Activated CD8-positive, alpha-beta T cell treated with anti-CD3 and anti-CD28 coated beads for 36 hours (primary cell): ENCODE data around the gene CD69. TPM values are rescaled to one million over a fixed set of nuclear protein-coding genes. Genes with fewer than 3 reads are reported as not detected.

Source experiments
- ATAC-seq: fragments of 200-7000 bp; cut with Tn5 transposase; one replicate; pipeline ENCODE4 v1.10.0; 2021; ENCODE audit warnings: mild to moderate bottlenecking, moderate library complexity
- CTCF ChIA-PET: fragments of 350-600 bp; sonication (Branson Sonifier 250); formaldehyde crosslinking; loops from one replicate; lab custom pipeline; 2021; ENCODE audit warnings: antibody characterized with exemption; lab: Charles Lee
- POLR2A ChIA-PET: fragments of 350-600 bp; sonication (Branson Sonifier 250); formaldehyde crosslinking; loops from one replicate; lab custom pipeline; 2021; ENCODE audit warnings: antibody characterized with exemption; lab: Charles Lee
- DNase-seq: peaks from one replicate; pipeline ENCODE4 v3.0.0-alpha.2; 2020
- H3K27ac Mint-ChIP-seq: one replicate; pipeline ENCODE4 v1.8.0; 2021; ENCODE audit warnings: mild to moderate bottlenecking, mixed read lengths
- H3K27me3 Mint-ChIP-seq: one replicate; pipeline ENCODE4 v1.8.0; 2021; ENCODE audit warnings: mixed read lengths
- H3K36me3 Mint-ChIP-seq: one replicate; pipeline ENCODE4 v1.8.0; 2021; ENCODE audit warnings: low read depth, mixed read lengths
- H3K4me1 Mint-ChIP-seq: one replicate; pipeline ENCODE4 v1.8.0; 2021; ENCODE audit warnings: low read depth, mixed read lengths
- H3K4me3 Mint-ChIP-seq: one replicate; pipeline ENCODE4 v1.8.0; 2021; ENCODE audit warnings: mild to moderate bottlenecking, moderate library complexity, mixed read lengths
- H3K9me3 Mint-ChIP-seq: one replicate; pipeline ENCODE4 v1.8.0; 2021; ENCODE audit warnings: mixed read lengths
- intact Hi-C: fragments of 100-400 bp; cut with micrococcal nuclease; formaldehyde crosslinking; loops from one replicate; pipeline ENCODE4 v1.10.0; 2022
- total RNA-seq, 2 experiments: library from RNA; stranded (reverse); gene quantifications; one replicate each; pipeline ENCODE4 v1.2.3, GENCODE V29; 2021
- TF ChIP-seq, protein P1 (sequence below): fragments of 200-600 bp; IDR thresholded peaks from one replicate; pipeline ENCODE4 v1.8.0; 2022; ENCODE audit warnings: antibody characterized with exemption, mild to moderate bottlenecking

CD69 gene
- total RNA-seq, 2 experiments from 2014 or later: 166 to 174 TPM

DNA sequence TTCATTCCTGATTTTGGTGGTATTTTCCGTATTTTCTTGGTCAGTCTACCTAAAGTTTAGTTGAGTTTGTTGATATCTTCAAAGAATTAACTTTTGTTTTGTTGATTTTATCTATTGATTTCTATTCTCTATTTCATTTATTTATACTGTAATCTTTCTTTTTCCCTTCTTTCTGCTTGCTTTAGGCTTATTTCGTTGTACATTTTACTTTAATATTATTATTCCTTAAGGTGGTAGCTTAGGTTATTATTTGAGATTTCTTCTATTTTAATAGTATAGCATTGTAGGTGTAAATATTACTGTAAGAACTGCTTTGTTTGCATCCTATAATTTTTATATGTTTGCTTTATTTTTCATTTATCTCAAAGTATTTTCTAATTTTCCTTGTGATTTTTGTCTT lies 45.2 kb upstream of the CD69 start:
- Mint-ChIP-seq H3K27ac (no peak overlapping the region), H3K9me3 (no peaks in the 10 kb centered on the region), H3K4me3 (no peak overlapping the region), H3K4me1 (peaks cover 4% of the 10 kb centered on the region), H3K27me3 (peaks cover 5% of the 10 kb centered on the region), H3K36me3 (no peaks in the 10 kb centered on the region)
- TF ChIP-seq, protein P1, sequence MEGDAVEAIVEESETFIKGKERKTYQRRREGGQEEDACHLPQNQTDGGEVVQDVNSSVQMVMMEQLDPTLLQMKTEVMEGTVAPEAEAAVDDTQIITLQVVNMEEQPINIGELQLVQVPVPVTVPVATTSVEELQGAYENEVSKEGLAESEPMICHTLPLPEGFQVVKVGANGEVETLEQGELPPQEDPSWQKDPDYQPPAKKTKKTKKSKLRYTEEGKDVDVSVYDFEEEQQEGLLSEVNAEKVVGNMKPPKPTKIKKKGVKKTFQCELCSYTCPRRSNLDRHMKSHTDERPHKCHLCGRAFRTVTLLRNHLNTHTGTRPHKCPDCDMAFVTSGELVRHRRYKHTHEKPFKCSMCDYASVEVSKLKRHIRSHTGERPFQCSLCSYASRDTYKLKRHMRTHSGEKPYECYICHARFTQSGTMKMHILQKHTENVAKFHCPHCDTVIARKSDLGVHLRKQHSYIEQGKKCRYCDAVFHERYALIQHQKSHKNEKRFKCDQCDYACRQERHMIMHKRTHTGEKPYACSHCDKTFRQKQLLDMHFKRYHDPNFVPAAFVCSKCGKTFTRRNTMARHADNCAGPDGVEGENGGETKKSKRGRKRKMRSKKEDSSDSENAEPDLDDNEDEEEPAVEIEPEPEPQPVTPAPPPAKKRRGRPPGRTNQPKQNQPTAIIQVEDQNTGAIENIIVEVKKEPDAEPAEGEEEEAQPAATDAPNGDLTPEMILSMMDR: no peak
- no peak for ATAC-seq
- DNase-seq: no peak
- intact Hi-C loops: no loop called here
- POLR2A ChIA-PET: no interaction called here
- CTCF ChIA-PET: interaction anchor here (1.0 to 17.0 kb wide), 2 partner anchors 8 to 57 kb away, joined by 4 to 219 read pairs; no protein-coding TSS in a partner anchor

DNA sequence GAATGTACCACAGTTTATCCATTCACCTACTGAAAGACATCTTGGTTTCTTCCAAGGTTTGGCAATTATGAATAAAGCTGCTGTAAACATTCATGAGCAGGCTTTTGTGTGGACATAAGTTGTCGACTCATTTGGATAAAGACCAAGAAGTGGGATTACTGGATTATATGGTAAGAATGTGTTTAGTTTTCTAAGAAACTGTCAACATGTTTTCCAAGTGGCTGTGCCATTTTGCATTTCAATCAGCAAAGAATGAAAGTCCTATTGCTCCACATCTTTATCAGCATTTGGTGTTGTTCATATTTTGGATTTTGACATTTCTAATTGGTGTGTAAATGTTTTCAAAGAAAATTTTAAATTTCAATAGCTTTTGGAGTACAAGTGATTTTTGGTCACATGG lies 39.3 kb upstream of the CD69 start:
- H3K4me1 Mint-ChIP-seq: peaks cover 31% of the 10 kb centered on the region
- ChIA-PET POLR2A (interaction anchor here (1.0 to 10.2 kb wide), 4 partner anchors 14 to 152 kb away, joined by 3 to 501 read pairs (median 4); partner anchors contain the start of gene CD69), CTCF (interaction anchor here (0.6 to 10.7 kb wide), 10 partner anchors 9 to 384 kb away, joined by 3 to 791 read pairs (median 4); partner anchors contain the start of gene CD69)
- H3K4me3 Mint-ChIP-seq: no peak overlapping the region
- TF ChIP-seq, protein P1: no peak
- H3K9me3 Mint-ChIP-seq: no peaks in the 10 kb centered on the region
- peaks cover 1% of the 10 kb centered on the region for H3K27me3 Mint-ChIP-seq
- no peaks in the 10 kb centered on the region for H3K36me3 Mint-ChIP-seq
- no peak for ATAC-seq
- no peak overlapping the region for H3K27ac Mint-ChIP-seq
- intact Hi-C loops: loop anchor here (5.0 kb wide), 1 partner anchor 67 kb away; the partner anchor contains the start of gene CLEC2B
- DNase-seq: no peak

DNA sequence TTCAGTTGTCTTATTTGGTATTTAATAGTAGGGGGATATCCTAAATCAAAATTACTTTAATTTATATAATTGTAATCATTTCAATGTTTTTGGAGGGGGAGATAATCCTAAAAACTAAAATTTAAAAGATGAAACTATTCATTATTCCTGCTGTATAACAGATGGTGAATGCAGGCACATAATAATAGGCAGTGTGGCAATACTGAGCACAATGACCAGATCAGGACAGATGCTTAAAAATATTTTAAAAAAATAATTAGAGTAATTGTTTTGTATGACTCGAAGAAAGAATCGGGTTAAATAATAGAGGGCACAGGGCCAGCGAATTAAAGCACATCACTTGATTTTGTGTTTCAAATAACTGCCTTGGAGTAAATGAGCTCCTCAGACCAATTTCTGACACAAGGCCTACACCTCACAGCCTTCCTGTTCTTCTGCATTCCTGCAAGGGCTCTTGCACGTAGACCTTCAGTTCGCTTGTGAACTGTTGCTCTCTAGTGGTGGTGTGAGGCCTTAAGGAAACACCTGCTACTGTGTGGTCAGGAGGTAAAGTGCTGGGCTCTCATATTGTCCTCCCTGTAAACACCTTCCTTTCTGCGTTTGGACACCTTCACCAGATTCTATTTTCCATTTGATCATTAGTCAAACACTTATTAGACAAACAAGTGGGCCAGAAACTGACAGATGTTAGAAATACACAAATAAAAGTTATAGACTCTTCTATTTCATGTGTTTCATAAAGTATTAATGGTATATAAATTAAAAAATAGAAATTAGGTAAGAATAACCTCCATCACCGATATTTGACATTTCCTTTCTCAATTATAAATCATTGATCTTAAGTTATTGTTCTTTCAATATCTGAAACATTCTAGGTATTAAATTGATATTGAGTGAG lies 37.3 kb upstream of the CD69 start:
- intact Hi-C loops: loop anchor here (1.0 to 5.0 kb wide), 2 partner anchors 48 to 69 kb away; partner anchors contain the start of gene CLEC2B
- H3K4me1 Mint-ChIP-seq: peaks cover 47% of the 10 kb centered on the region
- peak overlapping the region; percentile 86 for H3K27ac Mint-ChIP-seq
- no peaks in the 10 kb centered on the region for H3K9me3 Mint-ChIP-seq
- H3K4me3 Mint-ChIP-seq: peak overlapping the region; percentile 74
- ATAC-seq: peak; percentile 83
- CTCF ChIA-PET: interaction anchor here (0.7 to 10.7 kb wide), 23 partner anchors 11 to 458 kb away, joined by 3 to 791 read pairs (median 4); partner anchors contain the start of genes CD69, CLEC2B and CLEC2D
- DNase-seq: peak; percentile 84
- no peaks in the 10 kb centered on the region for H3K27me3 Mint-ChIP-seq
- no peaks in the 10 kb centered on the region for H3K36me3 Mint-ChIP-seq
- POLR2A ChIA-PET: interaction anchor here (1.0 to 10.2 kb wide), 7 partner anchors 42 to 148 kb away, joined by 3 to 501 read pairs (median 11); partner anchors contain the start of genes CD69 and CLEC2D
- TF ChIP-seq, protein P1: peak; percentile 80

DNA sequence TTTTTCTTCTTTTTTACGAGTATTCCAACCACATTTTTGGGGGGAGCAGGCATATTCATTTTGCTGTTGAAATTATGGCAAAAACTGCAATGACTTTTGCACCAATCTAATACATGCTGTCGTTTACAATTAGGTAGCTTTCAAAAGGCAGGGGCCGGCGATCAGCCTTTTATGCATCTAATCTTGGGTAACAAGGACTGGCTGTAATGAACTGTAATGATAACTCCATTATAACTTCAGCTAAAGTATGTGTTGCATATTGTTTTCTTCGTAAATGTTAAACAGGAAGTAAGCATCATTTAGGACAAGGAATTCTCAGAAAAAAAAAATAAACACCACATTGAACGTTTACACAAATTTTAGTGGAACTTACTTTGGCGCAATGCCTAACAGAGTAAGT lies 36.3 kb upstream of the CD69 start:
- ChIA-PET CTCF (interaction anchor here (1.0 to 10.7 kb wide), 12 partner anchors 12 to 457 kb away, joined by 3 to 791 read pairs (median 6); partner anchors contain the start of genes CD69, CLEC2B and CLEC2D), POLR2A (interaction anchor here (1.8 to 10.2 kb wide), 6 partner anchors 41 to 149 kb away, joined by 11 to 501 read pairs (median 18); partner anchors contain the start of genes CD69 and CLEC2D)
- Mint-ChIP-seq H3K4me1 (peaks cover 56% of the 10 kb centered on the region), H3K27me3 (no peaks in the 10 kb centered on the region), H3K27ac (peak overlapping the region; percentile 86), H3K9me3 (no peaks in the 10 kb centered on the region), H3K4me3 (peak overlapping the region; percentile 74), H3K36me3 (no peaks in the 10 kb centered on the region)
- DNase-seq (no peak), ATAC-seq (no peak)
- TF ChIP-seq, protein P1: no peak
- intact Hi-C loops: loop anchor here (5.0 kb wide), 1 partner anchor 70 kb away; the partner anchor contains the start of gene CLEC2B
